A673 (cell line): ENCODE results near the gene MID1.

Experiments
- CTCF ChIP-seq: fragments of 300-800, 200-600 bp; sonication (generic); conservative IDR thresholded peaks from 2 replicates; pipeline ENCODE4 v1.5.1; 2017; ENCODE audit warnings: low read depth, mild to moderate bottlenecking, antibody characterized with exemption, low read length, moderate library complexity, mixed read lengths
- EZH2 ChIP-seq: fragments of 200-600 bp; sonication (generic); IDR thresholded peaks from 2 replicates; pipeline ENCODE4 v1.6.1; 2017; ENCODE audit warnings: borderline replicate concordance, low read depth, mild to moderate bottlenecking, mixed read lengths, antibody characterized with exemption, low read length; ENCODE audit not compliant: poor library complexity, severe bottlenecking

GRCh38 chrX:10557166-10557565 lies 63.2 kb downstream of the MID1 start:
- TF ChIP-seq CTCF (no peak), EZH2 (no peak)
